SU-DHL-6 (cell line): Measurements from ENCODE around the gene CFAP44.

ENCODE experiments used
- CTCF ChIP-seq: fragments of 200-600 bp; sonication (generic); IDR thresholded peaks from one replicate; pipeline ENCODE4 v1.5.1; 2017; ENCODE audit warnings: antibody characterized with exemption, mild to moderate bottlenecking, low read length, moderate library complexity; ENCODE audit not compliant: insufficient read depth, poor library complexity, severe bottlenecking
- EZH2phosphoT487 ChIP-seq: fragments of 200-600 bp; sonication (generic), shearing (Covaris generic); conservative IDR thresholded peaks from 2 replicates; pipeline ENCODE4 v1.6.1; 2018; ENCODE audit warnings: mild to moderate bottlenecking, antibody characterized with exemption, low read length, moderate library complexity, mixed read lengths

GRCh38 chr3:113428581-113428980, 12.7 kb downstream of the CFAP44 start:
- no peak for TF ChIP-seq CTCF
- TF ChIP-seq EZH2phosphoT487 = no peak
